Measurements from ENCODE around the gene NBPF1. TPM values are rescaled to one million over a fixed set of nuclear protein-coding genes. Genes with fewer than 3 reads are reported as not detected.
A peak's percentile ranks its signal among the peaks of the same experiment; 100 is the strongest.
"Not testable (repeated sequence)": the region's sequence is repeated elsewhere in the genome, so short reads cannot be mapped to it uniquely, and the experiment has no call there.

Gene NBPF1
- total RNA-seq, 1 experiment from 2014 or later: 56.6 TPM

- not testable (repeated sequence) for DNase-seq (ENCODE audit: low read depth in 1 of 2, low spot score in 2 of 2); H3K27ac ChIP-seq; H3K27me3 ChIP-seq (replicated peaks); H3K4me3 ChIP-seq; H3K36me3 ChIP-seq; H3K9me3 ChIP-seq (replicated peaks); H3K4me1 ChIP-seq (replicated peaks)
These were observed 12.2 kb downstream of the NBPF1 start for GRCh38 chr1:16600855-16601786.

GRCh38 chr1:16599326-16599725, 14.0 kb downstream of the NBPF1 start:
- H3K27ac ChIP-seq; DNase-seq (ENCODE audit: low read depth in 1 of 2, low spot score in 2 of 2); H3K4me3 ChIP-seq; H3K27me3 ChIP-seq (replicated peaks); H3K36me3 ChIP-seq; H3K4me1 ChIP-seq (replicated peaks); H3K9me3 ChIP-seq (replicated peaks): not testable (repeated sequence)

- not testable (repeated sequence) for DNase-seq (ENCODE audit: low read depth in 1 of 2, low spot score in 2 of 2); H3K4me1 ChIP-seq (replicated peaks); H3K4me3 ChIP-seq; H3K36me3 ChIP-seq; H3K27me3 ChIP-seq (replicated peaks); H3K9me3 ChIP-seq (replicated peaks); H3K27ac ChIP-seq
These were observed 18.1 kb downstream of the NBPF1 start for GRCh38 chr1:16595216-16595615.

GRCh38 chr1:16591845-16592244, 21.5 kb downstream of the NBPF1 start:
- not testable (repeated sequence) for H3K27me3 ChIP-seq (replicated peaks); H3K36me3 ChIP-seq; H3K4me1 ChIP-seq (replicated peaks)

GRCh38 chr1:16588081-16588480, 25.3 kb downstream of the NBPF1 start:
- H3K4me3 ChIP-seq; H3K27ac ChIP-seq; H3K4me1 ChIP-seq (replicated peaks); H3K9me3 ChIP-seq (replicated peaks); H3K36me3 ChIP-seq; H3K27me3 ChIP-seq (replicated peaks): not testable (repeated sequence)
- peak in 1 of 2 experiments; percentile 0 for DNase-seq (ENCODE audit: low read depth in 1 of 2, low spot score in 2 of 2)

More at GRCh38 chr1:16591845-16592244, 21.5 kb downstream of the NBPF1 start:
- not testable (repeated sequence) for H3K9me3 ChIP-seq (replicated peaks); H3K4me3 ChIP-seq; DNase-seq (ENCODE audit: low read depth in 1 of 2, low spot score in 2 of 2); H3K27ac ChIP-seq

- not testable (repeated sequence) for DNase-seq (ENCODE audit: low read depth in 1 of 2, low spot score in 2 of 2); H3K4me1 ChIP-seq (replicated peaks); H3K27ac ChIP-seq; H3K27me3 ChIP-seq (replicated peaks); H3K4me3 ChIP-seq; H3K9me3 ChIP-seq (replicated peaks); H3K36me3 ChIP-seq
These were observed 25.7 kb downstream of the NBPF1 start for GRCh38 chr1:16587639-16588038.

- H3K9me3 ChIP-seq (replicated peaks); H3K4me3 ChIP-seq; H3K4me1 ChIP-seq (replicated peaks); DNase-seq (ENCODE audit: low read depth in 1 of 2, low spot score in 2 of 2); H3K36me3 ChIP-seq; H3K27ac ChIP-seq; H3K27me3 ChIP-seq (replicated peaks): not testable (repeated sequence)
These were observed 48.0 kb downstream of the NBPF1 start for GRCh38 chr1:16565324-16565723.

- not testable (repeated sequence) for H3K4me1 ChIP-seq (replicated peaks); H3K9me3 ChIP-seq (replicated peaks)
These were observed 52.3 kb downstream of the NBPF1 start for GRCh38 chr1:16561035-16561434.

GRCh38 chr1:16560498-16560897, 52.9 kb downstream of the NBPF1 start:
- H3K4me3 ChIP-seq; H3K4me1 ChIP-seq (replicated peaks); H3K36me3 ChIP-seq; H3K27ac ChIP-seq; H3K27me3 ChIP-seq (replicated peaks); H3K9me3 ChIP-seq (replicated peaks); DNase-seq (ENCODE audit: low read depth in 1 of 2, low spot score in 2 of 2): not testable (repeated sequence)

More at GRCh38 chr1:16561035-16561434, 52.3 kb downstream of the NBPF1 start:
- DNase-seq (ENCODE audit: low read depth in 1 of 2, low spot score in 2 of 2); H3K27me3 ChIP-seq (replicated peaks); H3K36me3 ChIP-seq; H3K27ac ChIP-seq; H3K4me3 ChIP-seq: not testable (repeated sequence)

- not testable (repeated sequence) for H3K9me3 ChIP-seq (replicated peaks)
These were observed 53.7 kb downstream of the NBPF1 start for GRCh38 chr1:16559688-16560087.

GRCh38 chr1:16557034-16557433, 56.3 kb downstream of the NBPF1 start:
- DNase-seq (ENCODE audit: low read depth in 1 of 2, low spot score in 2 of 2); H3K27me3 ChIP-seq (replicated peaks); H3K4me1 ChIP-seq (replicated peaks); H3K9me3 ChIP-seq (replicated peaks); H3K36me3 ChIP-seq; H3K27ac ChIP-seq; H3K4me3 ChIP-seq: not testable (repeated sequence)

More at GRCh38 chr1:16559688-16560087, 53.7 kb downstream of the NBPF1 start:
- H3K36me3 ChIP-seq; DNase-seq (ENCODE audit: low read depth in 1 of 2, low spot score in 2 of 2); H3K27me3 ChIP-seq (replicated peaks); H3K27ac ChIP-seq; H3K4me1 ChIP-seq (replicated peaks); H3K4me3 ChIP-seq: not testable (repeated sequence)

GRCh38 chr1:16553244-16553643, 60.1 kb downstream of the NBPF1 start:
- not testable (repeated sequence) for H3K36me3 ChIP-seq; H3K4me1 ChIP-seq (replicated peaks)

GRCh38 chr1:16550212-16550918, 63.0 kb downstream of the NBPF1 start:
- H3K27me3 ChIP-seq (replicated peaks); H3K4me3 ChIP-seq; H3K9me3 ChIP-seq (replicated peaks); H3K4me1 ChIP-seq (replicated peaks); DNase-seq (ENCODE audit: low read depth in 1 of 2, low spot score in 2 of 2); H3K36me3 ChIP-seq; H3K27ac ChIP-seq: not testable (repeated sequence)

More at GRCh38 chr1:16553244-16553643, 60.1 kb downstream of the NBPF1 start:
- not testable (repeated sequence) for DNase-seq (ENCODE audit: low read depth in 1 of 2, low spot score in 2 of 2); H3K27me3 ChIP-seq (replicated peaks); H3K9me3 ChIP-seq (replicated peaks); H3K27ac ChIP-seq; H3K4me3 ChIP-seq

GRCh38 chr1:16549545-16549944, 63.8 kb downstream of the NBPF1 start:
- H3K36me3 ChIP-seq; H3K4me3 ChIP-seq; H3K4me1 ChIP-seq (replicated peaks); H3K27ac ChIP-seq; DNase-seq (ENCODE audit: low read depth in 1 of 2, low spot score in 2 of 2); H3K27me3 ChIP-seq (replicated peaks); H3K9me3 ChIP-seq (replicated peaks): not testable (repeated sequence)

Data from SJSA1 (cell line).